Dendritic cell treated with granulocyte-macrophage colony-stimulating factor and Interleukin-4, amounts not matched to agents 40 ng/mL and 50 ng/mL, for 4 days (primary cell): ENCODE results near the gene XRCC6.
A peak's percentile ranks its signal among the peaks of the same experiment; 100 is the strongest.
"Not testable (repeated sequence)": the region's sequence is repeated elsewhere in the genome, so short reads cannot be mapped to it uniquely, and the experiment has no call there.

Experiments used
- H3K27ac Mint-ChIP-seq: one replicate; pipeline ENCODE4 v1.8.0; 2022; ENCODE audit warnings: mild to moderate bottlenecking, mixed read lengths
- H3K27me3 Mint-ChIP-seq: one replicate; pipeline ENCODE4 v1.8.0; 2022; ENCODE audit warnings: mild to moderate bottlenecking, mixed read lengths
- H3K36me3 Mint-ChIP-seq: one replicate; pipeline ENCODE4 v1.8.0; 2022; ENCODE audit warnings: low read depth, mixed read lengths
- H3K4me1 Mint-ChIP-seq: one replicate; pipeline ENCODE4 v1.8.0; 2022; ENCODE audit warnings: low read depth, mixed read lengths
- H3K4me3 Mint-ChIP-seq: one replicate; pipeline ENCODE4 v1.8.0; 2022; ENCODE audit warnings: mild to moderate bottlenecking, moderate library complexity, mixed read lengths
- H3K9me3 Mint-ChIP-seq: one replicate; pipeline ENCODE4 v1.8.0; 2022; ENCODE audit warnings: mixed read lengths
- intact Hi-C: fragments of 100-400 bp; cut with micrococcal nuclease; formaldehyde crosslinking; loops from one replicate; pipeline ENCODE4 v1.15.0; 2022

XRCC6 gene

DNA sequence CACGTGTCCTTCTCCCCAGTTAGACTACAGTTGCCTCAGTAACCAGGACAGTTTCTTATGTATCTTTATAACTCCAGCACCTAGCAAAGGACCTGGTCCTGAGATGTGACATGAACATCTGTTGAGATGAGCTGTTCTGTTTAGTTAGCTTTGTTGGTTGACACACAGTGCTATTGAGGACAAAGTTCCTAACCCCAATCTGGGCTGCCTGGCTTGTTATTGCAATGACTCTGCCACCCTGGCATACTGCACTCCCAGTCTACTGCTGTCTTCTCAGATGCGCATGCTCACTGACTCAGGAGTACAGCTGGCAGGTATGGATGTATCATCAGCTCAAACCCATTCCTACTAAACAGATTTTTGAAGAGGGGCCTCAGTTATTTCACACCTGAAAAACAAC, 7.6 kb upstream of the XRCC6 start:
- no peaks in the 10 kb centered on the region for H3K9me3 Mint-ChIP-seq
- intact Hi-C loops: no loop called here
- H3K27ac Mint-ChIP-seq: no peak overlapping the region
- peaks cover 37% of the 10 kb centered on the region for H3K36me3 Mint-ChIP-seq
- no peak overlapping the region for H3K4me3 Mint-ChIP-seq
- peaks cover under 1% of the 10 kb centered on the region for H3K27me3 Mint-ChIP-seq
- H3K4me1 Mint-ChIP-seq: peaks cover 19% of the 10 kb centered on the region

DNA sequence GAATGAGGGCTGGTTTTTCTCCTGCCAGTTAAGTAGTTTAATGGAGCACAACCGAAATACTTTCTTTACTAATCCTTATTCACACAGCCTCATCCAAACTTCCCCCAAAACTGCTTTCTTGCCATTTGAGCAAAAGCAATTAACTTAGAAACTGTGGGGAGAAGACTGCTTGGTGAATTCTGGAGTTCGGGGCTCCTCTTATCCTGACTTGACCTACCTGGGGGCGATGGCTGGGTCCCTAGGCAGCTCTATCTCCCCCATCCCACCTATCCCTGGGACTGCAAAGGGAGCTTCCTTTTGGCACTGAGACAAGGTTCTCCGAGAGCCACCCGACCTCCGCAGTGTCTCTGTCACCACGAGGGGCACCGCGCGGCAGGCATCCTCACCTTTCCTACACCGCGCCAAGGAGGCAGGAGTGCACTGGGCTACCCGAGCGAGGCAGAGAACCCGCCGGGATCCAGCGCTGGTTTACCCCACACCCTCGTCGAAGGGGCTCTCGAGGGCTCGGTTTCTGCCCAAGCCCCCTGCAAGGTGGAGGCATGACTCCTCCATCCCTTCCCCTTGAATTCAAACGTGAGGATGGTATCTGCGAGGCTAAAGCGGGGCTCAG, 1.0 kb upstream of the XRCC6 start:
- peaks cover 41% of the 10 kb centered on the region for H3K4me1 Mint-ChIP-seq

GRCh38 chr22:41620589-41621098, 451 bp upstream of the XRCC6 start, which contains the start of gene DESI1:
TSS of gene DESI1 (minus strand) at chr22:41621043. CDS start at chr22:41620839, 204 bp downstream.
- Mint-ChIP-seq H3K27me3 (no peaks in the 10 kb centered on the region), H3K4me3 (peak within 1 kb of the TSS; percentile 92), H3K9me3 (no peaks in the 10 kb centered on the region), H3K36me3 (peaks cover 56% of the 10 kb centered on the region), H3K27ac (peak within 1 kb of the TSS; percentile 94), H3K4me1 (peaks cover 41% of the 10 kb centered on the region)
- intact Hi-C loops: loop anchor here (1.0 to 2.0 kb wide), 3 partner anchors 30 to 172 kb away; partner anchors contain the start of gene POLR3H

More for the DNA sequence above, 1.0 kb upstream of the XRCC6 start:
- Mint-ChIP-seq H3K27ac (peak overlapping the region; percentile 94), H3K9me3 (no peaks in the 10 kb centered on the region), H3K27me3 (no peaks in the 10 kb centered on the region), H3K4me3 (peak overlapping the region; percentile 92), H3K36me3 (peaks cover 50% of the 10 kb centered on the region)
- intact Hi-C loops: loop anchor here (2.0 kb wide), 1 partner anchor 75 kb away; the partner anchor contains the start of gene POLR3H

DNA sequence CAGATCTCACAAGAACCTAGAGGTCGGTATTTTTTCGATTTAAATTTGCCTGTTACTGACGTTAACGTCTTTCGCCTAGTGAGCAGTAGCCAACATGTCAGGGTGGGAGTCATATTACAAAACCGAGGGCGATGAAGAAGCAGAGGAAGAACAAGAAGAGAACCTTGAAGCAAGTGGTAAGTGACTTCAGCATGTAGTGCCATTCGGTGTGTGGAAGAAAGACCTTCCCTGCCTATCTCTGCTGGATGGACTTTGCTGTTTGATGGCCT, 750 bp downstream of the XRCC6 start:
- intact Hi-C loops: loop anchor here (1.0 to 2.0 kb wide), 3 partner anchors 32 to 174 kb away; partner anchors contain the start of gene POLR3H
- Mint-ChIP-seq H3K27me3 (no peaks in the 10 kb centered on the region), H3K36me3 (peaks cover 66% of the 10 kb centered on the region), H3K4me3 (peak overlapping the region; percentile 92), H3K27ac (peak overlapping the region; percentile 94), H3K9me3 (no peaks in the 10 kb centered on the region), H3K4me1 (peaks cover 33% of the 10 kb centered on the region)

- intact Hi-C loops: no loop called here
- H3K9me3 Mint-ChIP-seq: no peaks in the 10 kb centered on the region
- peaks cover 9% of the 10 kb centered on the region for H3K4me1 Mint-ChIP-seq
- no peaks in the 10 kb centered on the region for H3K27me3 Mint-ChIP-seq
- peaks cover 96% of the 10 kb centered on the region for H3K36me3 Mint-ChIP-seq
- no peak overlapping the region for H3K4me3 Mint-ChIP-seq
- H3K27ac Mint-ChIP-seq: no peak overlapping the region
These were observed 4.5 kb downstream of the XRCC6 start for GRCh38 chr22:41625577-41625976.

GRCh38 chr22:41631115-41631514, 10.0 kb downstream of the XRCC6 start:
- not testable (repeated sequence) for H3K9me3 Mint-ChIP-seq

GRCh38 chr22:41631615-41632014, 10.5 kb downstream of the XRCC6 start:
- H3K27ac Mint-ChIP-seq, H3K4me1 Mint-ChIP-seq, H3K4me3 Mint-ChIP-seq, H3K9me3 Mint-ChIP-seq, H3K27me3 Mint-ChIP-seq, intact Hi-C loops: not testable (repeated sequence)
- peaks cover 100% of the 10 kb centered on the region for H3K36me3 Mint-ChIP-seq

More at GRCh38 chr22:41631115-41631514, 10.0 kb downstream of the XRCC6 start:
- H3K27me3 Mint-ChIP-seq, H3K4me1 Mint-ChIP-seq, intact Hi-C loops, H3K4me3 Mint-ChIP-seq, H3K27ac Mint-ChIP-seq: not testable (repeated sequence)
- H3K36me3 Mint-ChIP-seq: peaks cover 98% of the 10 kb centered on the region

DNA sequence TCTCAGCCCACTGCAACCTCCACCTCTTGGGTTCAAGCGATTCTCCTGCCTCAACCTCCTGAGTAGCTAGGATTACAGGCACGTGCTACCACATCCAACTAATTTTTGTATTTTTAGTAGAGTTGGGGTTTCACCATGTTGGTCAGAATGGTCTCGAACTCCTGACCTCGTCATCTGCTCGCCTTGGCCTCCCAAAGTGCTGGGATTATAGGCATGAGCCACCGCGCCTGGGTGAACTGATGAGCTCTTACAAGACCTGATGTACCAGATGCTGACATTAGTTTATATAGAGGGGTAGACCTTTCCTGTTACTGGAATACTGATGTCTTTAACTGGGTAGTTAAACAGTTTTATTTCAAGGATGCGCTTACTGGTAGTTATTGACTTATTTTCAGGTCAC, 13.5 kb downstream of the XRCC6 start:
- H3K9me3 Mint-ChIP-seq, H3K4me1 Mint-ChIP-seq, H3K27me3 Mint-ChIP-seq, intact Hi-C loops, H3K27ac Mint-ChIP-seq, H3K4me3 Mint-ChIP-seq: not testable (repeated sequence)
- H3K36me3 Mint-ChIP-seq: peaks cover 97% of the 10 kb centered on the region

- Mint-ChIP-seq H3K27me3 (no peaks in the 10 kb centered on the region), H3K36me3 (peaks cover 97% of the 10 kb centered on the region), H3K9me3 (no peaks in the 10 kb centered on the region), H3K4me1 (no peaks in the 10 kb centered on the region), H3K27ac (no peak overlapping the region), H3K4me3 (no peak overlapping the region)
- intact Hi-C loops: no loop called here
These were observed 15.4 kb downstream of the XRCC6 start for GRCh38 chr22:41636467-41636866.

DNA sequence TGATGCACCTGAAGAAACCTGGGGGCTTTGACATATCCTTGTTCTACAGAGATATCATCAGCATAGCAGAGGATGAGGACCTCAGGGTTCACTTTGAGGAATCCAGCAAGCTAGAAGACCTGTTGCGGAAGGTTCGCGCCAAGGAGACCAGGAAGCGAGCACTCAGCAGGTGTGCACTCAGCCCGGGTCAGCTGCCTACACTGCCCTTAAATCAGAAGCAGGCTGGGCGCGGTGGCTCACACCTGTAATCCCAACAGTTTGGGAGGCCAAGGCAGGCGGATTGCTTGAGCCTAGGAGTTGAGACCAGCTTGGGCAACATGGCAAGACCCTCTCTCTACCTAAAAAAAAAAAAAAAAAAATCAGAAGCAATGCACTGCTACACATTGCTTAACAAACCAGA, 16.5 kb downstream of the XRCC6 start:
- H3K9me3 Mint-ChIP-seq, H3K4me1 Mint-ChIP-seq, H3K27me3 Mint-ChIP-seq, intact Hi-C loops, H3K4me3 Mint-ChIP-seq, H3K27ac Mint-ChIP-seq: not testable (repeated sequence)
- peaks cover 97% of the 10 kb centered on the region for H3K36me3 Mint-ChIP-seq

DNA sequence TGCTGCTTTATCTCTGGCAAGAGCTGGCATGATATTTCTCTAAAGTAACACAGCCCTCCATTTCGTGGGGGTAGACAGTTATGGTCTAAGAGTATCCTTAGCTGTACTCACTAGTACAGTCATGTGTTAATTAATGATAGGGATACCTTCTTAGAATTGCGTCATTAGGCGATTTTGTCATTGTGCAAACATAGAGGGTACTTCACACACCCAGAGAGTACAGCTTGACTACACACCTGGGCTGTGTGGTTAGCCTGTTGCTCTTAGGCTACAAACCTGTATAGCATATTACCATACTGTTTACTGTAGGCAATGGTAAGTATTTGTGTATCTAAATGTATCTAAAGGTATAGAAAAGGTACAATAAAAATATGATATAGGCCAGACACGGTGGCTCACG, 17.0 kb downstream of the XRCC6 start:
- Mint-ChIP-seq H3K9me3 (no peaks in the 10 kb centered on the region), H3K27me3 (no peaks in the 10 kb centered on the region), H3K4me1 (no peaks in the 10 kb centered on the region), H3K27ac (no peak overlapping the region), H3K4me3 (no peak overlapping the region), H3K36me3 (peaks cover 97% of the 10 kb centered on the region)
- intact Hi-C loops: no loop called here

GRCh38 chr22:41638748-41639147, 17.7 kb downstream of the XRCC6 start:
- H3K4me1 Mint-ChIP-seq: no peaks in the 10 kb centered on the region
- H3K9me3 Mint-ChIP-seq: no peaks in the 10 kb centered on the region
- intact Hi-C loops: no loop called here
- no peaks in the 10 kb centered on the region for H3K27me3 Mint-ChIP-seq
- peaks cover 96% of the 10 kb centered on the region for H3K36me3 Mint-ChIP-seq
- no peak overlapping the region for H3K4me3 Mint-ChIP-seq
- no peak overlapping the region for H3K27ac Mint-ChIP-seq

GRCh38 chr22:41641854-41642253, 20.8 kb downstream of the XRCC6 start:
- no peaks in the 10 kb centered on the region for H3K4me1 Mint-ChIP-seq
- no peaks in the 10 kb centered on the region for H3K27me3 Mint-ChIP-seq
- H3K36me3 Mint-ChIP-seq: peaks cover 97% of the 10 kb centered on the region
- no peak overlapping the region for H3K4me3 Mint-ChIP-seq
- no peak overlapping the region for H3K27ac Mint-ChIP-seq
- no peaks in the 10 kb centered on the region for H3K9me3 Mint-ChIP-seq
- intact Hi-C loops: loop anchor here (10.0 kb wide), 1 partner anchor 487 kb away; no protein-coding TSS in a partner anchor

GRCh38 chr22:41642331-41643110, 21.4 kb downstream of the XRCC6 start:
- intact Hi-C loops: loop anchor here (10.0 kb wide), 1 partner anchor 488 kb away; no protein-coding TSS in a partner anchor
- H3K4me1 Mint-ChIP-seq: no peaks in the 10 kb centered on the region
- no peaks in the 10 kb centered on the region for H3K9me3 Mint-ChIP-seq
- H3K4me3 Mint-ChIP-seq: no peak overlapping the region
- no peak overlapping the region for H3K27ac Mint-ChIP-seq
- H3K36me3 Mint-ChIP-seq: peaks cover 99% of the 10 kb centered on the region
- H3K27me3 Mint-ChIP-seq: no peaks in the 10 kb centered on the region
